Measurements from ENCODE around the gene CSRP1.
"Not testable (repeated sequence)": the region's sequence is repeated elsewhere in the genome, so short reads cannot be mapped to it uniquely, and the experiment has no call there.

CSRP1 gene

DNA sequence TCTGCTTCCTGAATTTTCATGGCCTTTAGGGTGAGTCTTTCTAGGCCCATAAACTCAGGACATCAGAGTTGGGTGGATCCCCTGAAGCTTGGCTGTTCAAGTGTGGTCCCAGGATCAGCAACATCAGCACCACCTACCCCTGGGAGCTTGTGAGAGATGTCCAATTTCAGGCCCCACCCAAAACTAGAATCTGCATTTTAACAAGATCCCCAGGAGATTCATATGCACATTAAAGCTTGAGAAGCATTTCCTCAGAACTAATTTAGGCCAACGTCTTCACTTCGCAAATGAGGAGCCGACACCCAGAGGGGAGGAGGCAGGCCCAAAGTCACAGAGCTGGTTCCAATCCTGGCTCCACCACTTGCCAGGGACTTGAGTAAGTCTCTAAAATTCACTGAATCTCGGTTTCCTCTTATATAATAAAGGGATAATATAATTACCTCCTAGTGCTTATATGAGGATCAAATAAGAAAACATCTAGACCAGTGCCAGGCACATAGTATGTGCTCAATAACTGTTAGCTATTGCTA lies 27.7 kb downstream of the CSRP1 start:
- no peak for DNase-seq (ENCODE audit: low read depth in 3 of 3, low spot score in 1 of 3)

DNA sequence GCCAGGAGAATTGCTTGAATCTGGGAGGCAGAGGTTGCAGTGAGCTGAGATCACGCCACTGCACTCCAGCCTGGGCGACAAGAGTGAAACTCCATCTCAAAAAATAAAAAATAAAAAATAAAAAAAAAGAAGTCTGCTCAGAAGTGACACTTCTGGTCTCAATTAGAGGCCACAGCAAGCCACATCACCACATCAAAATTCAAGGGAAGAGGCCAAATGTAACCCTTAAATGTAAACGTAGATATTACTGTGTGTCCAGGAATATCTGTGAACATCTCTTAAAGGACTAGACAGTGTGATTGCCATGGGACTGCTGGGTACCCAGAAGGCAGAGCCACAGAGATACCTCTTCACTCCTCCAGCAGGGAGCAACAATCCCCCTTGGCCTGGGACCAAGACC lies 28.3 kb downstream of the CSRP1 start:
- not testable (repeated sequence) for DNase-seq (ENCODE audit: low read depth in 3 of 3, low spot score in 1 of 3)

DNA sequence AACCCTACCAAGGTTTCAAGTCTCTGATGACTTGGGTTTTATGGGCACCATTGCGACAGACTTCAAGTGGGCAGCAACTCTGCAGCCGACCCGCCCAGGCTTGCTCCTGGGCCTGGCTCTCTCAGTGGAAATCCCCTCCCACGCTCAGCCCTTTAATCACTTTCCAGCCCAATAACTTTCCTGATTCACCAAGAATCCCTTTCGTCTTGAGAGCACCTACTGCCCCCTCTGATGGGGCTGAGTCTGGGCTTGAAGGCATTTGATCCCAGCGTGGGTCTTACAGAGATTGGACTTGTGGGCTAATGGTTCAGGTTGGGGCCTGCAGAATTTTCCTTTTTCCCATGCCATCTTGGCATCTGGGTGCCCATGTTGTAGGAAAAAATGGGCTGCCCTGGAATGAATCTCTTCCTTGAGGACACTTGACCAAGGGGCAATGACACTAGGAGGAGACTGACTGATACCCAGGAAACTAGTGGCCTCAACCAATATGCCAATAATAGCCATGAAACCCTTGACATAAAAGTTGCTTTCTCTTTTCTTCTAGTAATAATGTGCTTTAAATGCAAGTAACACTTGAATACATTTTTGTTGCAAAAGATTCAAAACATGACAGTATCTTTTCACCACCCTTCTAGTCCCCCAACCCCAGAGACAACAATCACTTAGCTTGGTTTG lies 30.1 kb downstream of the CSRP1 start:
- no peak for DNase-seq (ENCODE audit: low read depth in 3 of 3, low spot score in 1 of 3)

GRCh38 chr1:201475915-201476669 lies 30.8 kb downstream of the CSRP1 start:
- no peak for DNase-seq (ENCODE audit: low read depth in 3 of 3, low spot score in 1 of 3)

GRCh38 chr1:201475130-201475529 lies 31.8 kb downstream of the CSRP1 start:
- DNase-seq (ENCODE audit: low read depth in 3 of 3, low spot score in 1 of 3), result no peak

GRCh38 chr1:201473296-201473695 lies 33.6 kb downstream of the CSRP1 start:
- DNase-seq (ENCODE audit: low read depth in 3 of 3, low spot score in 1 of 3), result no peak

DNA sequence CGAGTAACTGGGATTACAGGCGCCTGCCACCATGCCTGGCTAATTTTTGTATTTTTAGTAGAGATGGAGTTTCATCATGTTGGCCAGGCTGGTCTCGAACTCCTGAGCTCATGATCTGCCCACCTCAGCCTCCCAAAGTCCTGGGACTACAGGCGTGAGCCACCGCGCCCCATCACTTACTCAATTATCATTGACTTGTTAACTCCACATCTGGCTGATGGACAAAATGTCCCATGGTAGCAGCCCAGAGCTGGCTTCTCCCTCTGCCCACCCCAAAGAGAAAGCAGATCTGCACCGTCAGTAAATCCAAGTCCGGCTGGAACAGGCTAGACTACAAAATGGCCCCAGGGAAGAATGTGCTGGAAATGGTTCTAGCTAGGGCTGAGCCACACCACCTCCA lies 34.6 kb downstream of the CSRP1 start:
- not testable (repeated sequence) for DNase-seq (ENCODE audit: low read depth in 3 of 3, low spot score in 1 of 3)

GRCh38 chr1:201471772-201472171 lies 35.2 kb downstream of the CSRP1 start:
- no peak for DNase-seq (ENCODE audit: low read depth in 3 of 3, low spot score in 1 of 3)

DNA sequence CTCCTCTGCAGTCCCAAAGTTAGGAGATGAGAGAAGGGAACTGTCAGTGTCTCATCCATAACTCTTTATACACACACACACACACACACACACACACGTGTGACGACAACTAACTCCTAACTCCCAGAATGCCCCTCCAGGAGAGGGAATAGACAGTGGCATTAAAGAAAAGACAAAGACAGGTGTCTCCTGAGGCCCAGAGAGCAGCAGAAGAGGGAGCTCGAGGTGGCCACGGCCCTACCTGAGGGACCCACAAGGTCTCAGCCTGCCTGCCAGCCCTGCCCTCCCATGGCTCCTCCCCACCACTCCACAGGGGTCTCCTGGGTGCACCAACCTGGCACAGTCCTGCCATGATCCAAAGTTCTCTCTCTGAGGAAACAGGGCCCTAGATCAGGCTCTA lies 36.3 kb downstream of the CSRP1 start:
- no peak for DNase-seq (ENCODE audit: low read depth in 3 of 3, low spot score in 1 of 3)

GRCh38 chr1:201469645-201470074 lies 37.3 kb downstream of the CSRP1 start:
- DNase-seq (ENCODE audit: low read depth in 3 of 3, low spot score in 1 of 3), result no peak

DNA sequence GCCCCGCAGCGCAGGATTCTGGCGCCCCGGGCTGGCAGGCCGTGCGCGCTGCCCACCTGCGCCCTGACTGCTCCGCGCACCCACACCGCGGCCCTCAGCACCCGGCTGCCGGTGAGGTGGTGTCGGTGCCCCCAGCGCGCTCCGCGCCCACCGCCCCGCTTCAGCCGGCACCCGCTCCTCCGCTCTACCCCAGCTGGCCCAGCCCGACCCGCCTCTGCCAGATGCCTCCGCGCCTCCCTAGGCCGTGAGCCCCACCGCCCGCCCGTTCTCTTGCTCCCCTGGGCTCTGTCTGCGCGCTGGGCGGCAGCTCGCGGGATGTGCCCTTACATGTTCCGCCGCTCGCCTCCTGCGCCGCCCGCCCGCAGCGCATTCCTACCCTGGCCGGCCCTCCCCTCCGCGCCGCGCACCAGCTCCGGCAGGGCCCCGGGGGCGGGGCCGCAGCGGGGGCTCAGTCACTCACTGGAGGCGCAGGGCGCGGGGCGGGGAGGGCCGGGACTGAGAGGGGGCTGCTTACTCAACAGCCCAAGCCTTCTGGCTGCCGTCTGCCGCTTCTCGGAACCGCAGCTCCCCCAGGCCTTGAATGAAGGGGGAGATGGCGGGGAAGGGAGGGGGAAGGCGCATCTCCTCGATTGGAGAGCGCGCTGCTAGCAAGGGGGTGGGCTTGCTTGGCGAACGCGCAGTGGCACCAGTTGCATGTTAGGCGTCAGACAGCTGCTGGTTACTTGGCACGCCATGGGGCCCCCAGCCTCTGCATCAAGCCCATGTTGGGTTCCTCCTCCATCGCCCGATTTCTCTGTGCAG lies 37.9 kb downstream of the CSRP1 start, which contains the start of gene PHLDA3:
PHLDA3 (minus strand) TSS at position 345 of the 801 bp plus-strand sequence. CDS start 402 bp downstream, outside the sequence.
- DNase-seq (ENCODE audit: low read depth in 3 of 3, low spot score in 1 of 3), result no peak

DNA sequence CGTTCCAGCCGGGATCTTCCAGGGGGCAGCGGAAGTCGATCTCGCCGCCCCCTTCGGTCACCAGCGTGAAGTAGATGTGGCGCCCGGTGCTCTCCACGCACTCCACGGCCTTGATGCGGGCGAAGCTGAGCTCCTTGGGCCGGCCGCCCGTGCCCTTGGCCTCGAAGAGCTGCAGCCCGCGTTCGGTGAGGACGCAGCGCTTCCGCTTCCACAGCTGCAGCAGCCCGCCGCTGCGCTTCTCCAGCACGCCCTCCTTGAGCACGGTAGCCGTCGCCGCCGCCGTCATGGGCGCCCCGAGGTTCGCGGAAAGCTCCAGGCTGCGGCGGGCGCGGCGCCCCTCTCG lies 38.5 kb downstream of the CSRP1 start:
- no peak for DNase-seq (ENCODE audit: low read depth in 3 of 3, low spot score in 1 of 3)

DNA sequence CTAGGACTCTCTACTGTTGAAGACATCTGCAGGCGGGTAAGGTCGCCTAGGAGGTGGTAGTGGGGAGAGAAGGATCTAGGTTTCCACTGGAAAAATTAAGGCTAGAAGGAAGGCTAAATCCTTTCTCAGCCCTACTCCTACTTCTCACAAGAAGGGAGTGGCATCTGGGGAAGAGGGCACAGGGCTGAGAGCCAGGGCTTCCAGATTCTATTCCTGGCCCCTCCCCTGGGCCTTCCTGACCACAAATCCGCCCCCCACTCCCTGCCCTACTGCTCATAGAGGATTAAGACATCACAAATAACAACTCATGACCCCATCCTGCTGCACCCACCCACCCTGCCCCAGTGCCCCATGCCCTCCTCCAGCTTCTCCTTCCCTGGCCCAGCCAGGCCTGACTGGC lies 40.4 kb downstream of the CSRP1 start:
- DNase-seq (ENCODE audit: low read depth in 3 of 3, low spot score in 1 of 3), result no peak

- DNase-seq (ENCODE audit: low read depth in 3 of 3, low spot score in 1 of 3), result no peak
These were observed 41.1 kb downstream of the CSRP1 start for GRCh38 chr1:201465698-201466290.

DNA sequence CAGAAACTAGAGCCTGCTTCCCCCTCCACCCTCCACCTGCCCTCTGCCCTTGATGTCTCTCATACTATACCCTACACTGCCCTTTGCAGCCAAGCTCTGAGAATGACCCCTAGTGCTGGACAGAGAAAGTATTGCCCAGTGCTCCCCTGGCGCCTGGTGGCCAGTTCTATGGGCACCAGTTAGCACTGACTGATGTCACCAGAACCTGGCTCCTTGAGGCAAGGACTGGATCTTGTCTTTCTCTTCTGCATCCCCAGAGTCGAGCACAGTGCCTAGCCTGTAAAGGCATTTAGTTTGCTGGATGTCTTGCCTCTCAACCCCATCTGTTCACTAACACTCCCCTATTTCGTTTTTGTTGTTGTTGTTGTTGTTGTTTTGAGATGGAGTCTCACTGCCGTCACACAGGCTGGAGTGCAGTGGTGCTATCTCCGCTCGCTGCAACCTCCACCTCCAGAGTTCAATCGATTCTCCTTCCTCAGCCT lies 43.8 kb downstream of the CSRP1 start:
- DNase-seq (ENCODE audit: low read depth in 3 of 3, low spot score in 1 of 3), result no peak

- no peak for DNase-seq (ENCODE audit: low read depth in 3 of 3, low spot score in 1 of 3)
These were observed 45.1 kb downstream of the CSRP1 start for GRCh38 chr1:201461645-201462441.

- no peak for DNase-seq (ENCODE audit: low read depth in 3 of 3, low spot score in 1 of 3)
These were observed 45.9 kb downstream of the CSRP1 start for GRCh38 chr1:201460814-201461644.

DNA sequence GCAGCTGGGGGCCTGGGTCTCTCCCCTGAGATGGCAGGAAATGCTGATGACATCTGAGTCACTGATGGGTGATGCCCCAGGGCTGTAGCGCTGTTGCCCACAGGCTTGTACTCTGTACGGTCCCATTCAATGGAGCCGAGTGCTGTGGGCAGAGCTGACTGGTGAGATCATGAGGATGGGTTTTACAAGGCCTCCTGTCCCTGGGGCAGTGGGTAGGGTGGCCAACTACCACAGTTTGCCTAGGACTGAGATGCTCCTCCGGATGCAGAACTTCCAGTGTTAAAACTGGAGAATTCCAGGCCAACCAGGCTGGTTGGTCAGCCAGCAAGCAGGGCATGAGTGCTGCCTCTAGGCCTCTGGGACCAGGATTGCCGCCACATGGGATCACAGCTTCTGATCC lies 47.1 kb downstream of the CSRP1 start:
- DNase-seq (ENCODE audit: low read depth in 3 of 3, low spot score in 1 of 3), result no peak

DNA sequence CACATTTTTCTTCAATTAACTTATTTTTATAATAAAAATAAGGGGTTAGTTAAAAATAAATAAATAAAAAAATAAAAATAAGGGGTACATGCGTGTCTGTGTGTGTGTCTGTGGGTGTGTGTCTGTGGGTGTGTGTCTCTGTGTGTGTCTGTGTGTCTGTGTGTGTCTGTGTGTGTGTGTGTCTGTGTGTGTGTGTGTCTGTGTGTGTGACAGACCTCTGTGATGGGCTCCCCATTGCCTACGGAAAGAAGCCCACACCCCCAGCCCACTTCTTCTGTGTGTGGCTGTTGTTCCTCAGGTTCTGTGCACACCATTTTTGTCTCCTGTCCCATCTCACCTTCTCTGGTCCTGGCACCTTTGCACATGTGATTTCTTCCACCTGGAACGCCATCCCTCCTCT lies 47.9 kb downstream of the CSRP1 start:
- no peak for DNase-seq (ENCODE audit: low read depth in 3 of 3, low spot score in 1 of 3)
